Stimulated activated naive B cell treated with anti-CD40 and anti-IgM and Interleukin-4, amounts not matched to agents 10 μg/mL and 1 μg/mL and 100 μg/mL, for 72 hours (primary cell): ENCODE data around the gene TSSK2.

Source experiments
- ATAC-seq, 2 donors: fragments of 150-1000 bp; cut with Tn5 transposase; replicated peaks; 2 replicates each; pipeline ENCODE4 v1.10.0; 2021; ENCODE audit warnings: moderate library complexity in 1 of 2
- DNase-seq: peaks from one replicate; pipeline ENCODE4 v3.0.0; 2021
- H3K27ac Mint-ChIP-seq: one replicate; pipeline ENCODE4 v1.8.0; 2022; ENCODE audit warnings: mild to moderate bottlenecking, mixed read lengths
- H3K27me3 Mint-ChIP-seq, 2 donors: one replicate each; pipeline ENCODE4 v1.8.0; 2022; ENCODE audit warnings: mixed read lengths in 2 of 2
- H3K36me3 Mint-ChIP-seq, 2 donors: one replicate each; pipeline ENCODE4 v1.8.0; 2022; ENCODE audit warnings: mixed read lengths in 2 of 2, mild to moderate bottlenecking in 1 of 2
- H3K4me1 Mint-ChIP-seq, 2 donors: one replicate each; pipeline ENCODE4 v1.8.0; 2022; ENCODE audit warnings: mixed read lengths in 2 of 2, mild to moderate bottlenecking in 1 of 2
- H3K4me3 Mint-ChIP-seq, 2 donors: one replicate each; pipeline ENCODE4 v1.8.0; 2022; ENCODE audit warnings: mild to moderate bottlenecking in 2 of 2, mixed read lengths in 2 of 2, moderate library complexity in 1 of 2
- H3K9me3 Mint-ChIP-seq, 2 donors: one replicate each; pipeline ENCODE4 v1.8.0; 2022; ENCODE audit warnings: mixed read lengths in 2 of 2, mild to moderate bottlenecking in 1 of 2

Gene TSSK2

GRCh38 chr22:19169947-19170318 is 38.8 kb downstream of the TSSK2 start:
- peaks cover 38 to 62% of the 10 kb centered on the region in 2 donors for H3K4me1 Mint-ChIP-seq
- ATAC-seq (no peak), DNase-seq (no peak)
- H3K9me3 Mint-ChIP-seq, result no peaks in the 10 kb centered on the region
- H3K36me3 Mint-ChIP-seq, result peaks cover 5 to 8% of the 10 kb centered on the region in 2 donors
- peaks cover 38 to 50% of the 10 kb centered on the region in 2 donors for H3K27me3 Mint-ChIP-seq
- H3K4me3 Mint-ChIP-seq, result peak overlapping the region; percentile 93 to 97
- no peak overlapping the region for H3K27ac Mint-ChIP-seq

- no peaks in the 10 kb centered on the region for H3K9me3 Mint-ChIP-seq
- peak overlapping the region; percentile 93 to 97 for H3K4me3 Mint-ChIP-seq
- H3K36me3 Mint-ChIP-seq, result peaks cover 8 to 16% of the 10 kb centered on the region in 2 donors
- peaks cover 27 to 31% of the 10 kb centered on the region in 2 donors for H3K27me3 Mint-ChIP-seq
- H3K27ac Mint-ChIP-seq, result peak overlapping the region; percentile 95
- peaks cover 52 to 87% of the 10 kb centered on the region in 2 donors for H3K4me1 Mint-ChIP-seq
- no peak for DNase-seq
- no peak for ATAC-seq
Observed at GRCh38 chr22:19172213-19173046, 41.3 kb downstream of the TSSK2 start.

GRCh38 chr22:19173047-19174035 is 42.2 kb downstream of the TSSK2 start:
- Mint-ChIP-seq H3K36me3 (peaks cover 8 to 16% of the 10 kb centered on the region in 2 donors), H3K9me3 (no peaks in the 10 kb centered on the region), H3K27me3 (peaks cover 19 to 22% of the 10 kb centered on the region in 2 donors), H3K4me3 (peak overlapping the region; percentile 93 to 97), H3K27ac (peak overlapping the region; percentile 95), H3K4me1 (peaks cover 54 to 90% of the 10 kb centered on the region in 2 donors)
- ATAC-seq (no peak), DNase-seq (no peak)

- Mint-ChIP-seq H3K27ac (peak overlapping the region; percentile 89), H3K4me3 (peak overlapping the region; percentile 70 to 93), H3K27me3 (peaks cover 9 to 12% of the 10 kb centered on the region in 2 donors), H3K9me3 (no peaks in the 10 kb centered on the region), H3K36me3 (peaks cover 8 to 16% of the 10 kb centered on the region in 2 donors), H3K4me1 (peaks cover 47 to 85% of the 10 kb centered on the region in 2 donors)
- ATAC-seq (peak; percentile 43 to 45), DNase-seq (peak; percentile 41)
Observed at GRCh38 chr22:19174106-19175025, 43.3 kb downstream of the TSSK2 start.

GRCh38 chr22:19175026-19175601 is 44.0 kb downstream of the TSSK2 start:
- no peak for ATAC-seq
- Mint-ChIP-seq H3K36me3 (peaks cover 8 to 16% of the 10 kb centered on the region in 2 donors), H3K27ac (peak overlapping the region; percentile 59), H3K4me3 (peak overlapping the region in 1 of 2 donors; percentile 22), H3K4me1 (peaks cover 47 to 83% of the 10 kb centered on the region in 2 donors), H3K27me3 (peaks cover 4% of the 10 kb centered on the region in 2 donors), H3K9me3 (no peaks in the 10 kb centered on the region)
- no peak for DNase-seq

- peak overlapping the region; percentile 59 for H3K27ac Mint-ChIP-seq
- DNase-seq, result no peak
- peaks cover 8 to 16% of the 10 kb centered on the region in 2 donors for H3K36me3 Mint-ChIP-seq
- H3K4me3 Mint-ChIP-seq, result peak overlapping the region; percentile 19 to 29
- H3K27me3 Mint-ChIP-seq, result no peaks in the 10 kb centered on the region
- no peak for ATAC-seq
- no peaks in the 10 kb centered on the region for H3K9me3 Mint-ChIP-seq
- peaks cover 41 to 77% of the 10 kb centered on the region in 2 donors for H3K4me1 Mint-ChIP-seq
Observed at GRCh38 chr22:19175602-19176174, 44.6 kb downstream of the TSSK2 start.

- Mint-ChIP-seq H3K4me1 (peaks cover 37 to 72% of the 10 kb centered on the region in 2 donors), H3K27ac (peak overlapping the region; percentile 67), H3K36me3 (peaks cover 6 to 16% of the 10 kb centered on the region in 2 donors), H3K4me3 (peak overlapping the region; percentile 29 to 85), H3K9me3 (no peaks in the 10 kb centered on the region), H3K27me3 (no peaks in the 10 kb centered on the region)
- no peak for ATAC-seq
- no peak for DNase-seq
Observed at GRCh38 chr22:19176175-19176643, 45.1 kb downstream of the TSSK2 start.

- ATAC-seq, result no peak
- peak overlapping the region; percentile 67 for H3K27ac Mint-ChIP-seq
Observed at GRCh38 chr22:19176732-19177131, 45.6 kb downstream of the TSSK2 start.

GRCh38 chr22:19177164-19178064 is 46.3 kb downstream of the TSSK2 start:
- Mint-ChIP-seq H3K4me3 (peak overlapping the region; percentile 82 to 85), H3K36me3 (peaks cover 2 to 13% of the 10 kb centered on the region in 2 donors), H3K9me3 (no peaks in the 10 kb centered on the region), H3K27me3 (peaks cover 0 to 4% of the 10 kb centered on the region in 2 donors), H3K27ac (peak overlapping the region; percentile 62), H3K4me1 (peaks cover 42 to 74% of the 10 kb centered on the region in 2 donors)
- DNase-seq (no peak), ATAC-seq (peak in 1 of 2 donors; percentile 1)

More at GRCh38 chr22:19176732-19177131, 45.6 kb downstream of the TSSK2 start:
- H3K4me3 Mint-ChIP-seq, result peak overlapping the region; percentile 67 to 85
- H3K27me3 Mint-ChIP-seq, result no peaks in the 10 kb centered on the region
- no peak for DNase-seq
- peaks cover 6 to 16% of the 10 kb centered on the region in 2 donors for H3K36me3 Mint-ChIP-seq
- no peaks in the 10 kb centered on the region for H3K9me3 Mint-ChIP-seq
- peaks cover 40 to 73% of the 10 kb centered on the region in 2 donors for H3K4me1 Mint-ChIP-seq

GRCh38 chr22:19178065-19178656 is 47.1 kb downstream of the TSSK2 start:
- ATAC-seq (peak; percentile 46 to 47), DNase-seq (no peak)
- peaks cover 2 to 13% of the 10 kb centered on the region in 2 donors for H3K36me3 Mint-ChIP-seq
- peaks cover 37 to 70% of the 10 kb centered on the region in 2 donors for H3K4me1 Mint-ChIP-seq
- no peaks in the 10 kb centered on the region for H3K9me3 Mint-ChIP-seq
- H3K27ac Mint-ChIP-seq, result no peak overlapping the region
- peak overlapping the region; percentile 82 to 85 for H3K4me3 Mint-ChIP-seq
- peaks cover 0 to 4% of the 10 kb centered on the region in 2 donors for H3K27me3 Mint-ChIP-seq

GRCh38 chr22:19178657-19179496 is 47.8 kb downstream of the TSSK2 start, which contains the start of gene SLC25A1:
SLC25A1 (minus strand) TSS chr22:19178736; CDS start chr22:19178673, 63 bp downstream.
- Mint-ChIP-seq H3K4me1 (peaks cover 32 to 63% of the 10 kb centered on the region in 2 donors), H3K27ac (peak within 1 kb of the TSS; percentile 62), H3K27me3 (peaks cover 0 to 4% of the 10 kb centered on the region in 2 donors), H3K9me3 (no peaks in the 10 kb centered on the region), H3K36me3 (peaks cover 2 to 9% of the 10 kb centered on the region in 2 donors), H3K4me3 (peak within 1 kb of the TSS; percentile 82 to 85)
- ATAC-seq, result peak; percentile 80 to 82
- peak; percentile 85 for DNase-seq
